OCI-LY7 (cell line): Measurements from ENCODE around the gene INF2. TPM values are rescaled to one million over a fixed set of nuclear protein-coding genes. Genes with fewer than 3 reads are reported as not detected.

Experiments
- BruUV-seq: library from RNA; stranded (reverse); fragments of 400-500 nt; replicated peaks from 2 replicates; lab custom pipeline; 2021; lab: Mats Ljungman, UMichigan
- CTCF ChIA-PET: fragments of 300-600 bp; sonication (Branson Sonifier 250); formaldehyde crosslinking; loops from one replicate; lab custom pipeline; 2022; ENCODE audit warnings: antibody characterized with exemption; ENCODE audit not compliant: unreplicated experiment; lab: Charles Lee
- POLR2A ChIA-PET: fragments of 300-600 bp; sonication (Branson Sonifier 250); formaldehyde crosslinking; loops from one replicate; lab custom pipeline; 2022; ENCODE audit warnings: antibody characterized with exemption; lab: Charles Lee
- DNase-seq: peaks from one replicate; pipeline ENCODE4 v3.0.0-alpha.2; 2015; ENCODE audit warnings: low spot score
- H2AFZ ChIP-seq: fragments of 200-600 bp; sonication (generic), shearing (Covaris generic); 2 replicates; pipeline ENCODE4 v1.6.1; 2014; ENCODE audit warnings: mild to moderate bottlenecking, antibody characterized with exemption, low read length, moderate library complexity
- H3K27ac ChIP-seq: fragments of 200-600 bp; sonication (generic); 2 replicates; pipeline ENCODE4 v1.5.1; 2014; ENCODE audit warnings: mixed run types, low read depth, mild to moderate bottlenecking, moderate library complexity, low read length, inconsistent platforms; ENCODE audit not compliant: poor library complexity, severe bottlenecking
- H3K36me3 ChIP-seq: fragments of 200-600 bp; sonication (generic); 2 replicates; pipeline ENCODE4 v1.6.1; 2014; ENCODE audit warnings: mild to moderate bottlenecking, antibody characterized with exemption, low read length, moderate library complexity, mixed read lengths; ENCODE audit not compliant: insufficient read depth
- H3K4me1 ChIP-seq: fragments of 200-600 bp; sonication (generic); 2 replicates; pipeline ENCODE4 v1.5.1; 2014; ENCODE audit warnings: mild to moderate bottlenecking, low read length; ENCODE audit not compliant: insufficient read depth, poor library complexity, severe bottlenecking
- H3K4me2 ChIP-seq: fragments of 200-600 bp; sonication (generic); 2 replicates; pipeline ENCODE4 v1.6.1; 2014; ENCODE audit warnings: mild to moderate bottlenecking, low read length
- H3K4me3 ChIP-seq: fragments of 200-600 bp; sonication (generic); 2 replicates; pipeline ENCODE4 v1.5.1; 2014; ENCODE audit warnings: mild to moderate bottlenecking, low read depth, low read length; ENCODE audit not compliant: poor library complexity, severe bottlenecking
- H3K79me2 ChIP-seq: fragments of 200-600 bp; sonication (generic); 2 replicates; pipeline ENCODE4 v1.6.1; 2016; ENCODE audit warnings: low read depth, mild to moderate bottlenecking, low read length, moderate library complexity, mixed read lengths; ENCODE audit not compliant: insufficient read depth
- H3K9me2 ChIP-seq: fragments of 200-600 bp; sonication (generic); 2 replicates; pipeline ENCODE4 v1.6.1; 2016; ENCODE audit warnings: mild to moderate bottlenecking, low read length, mixed read lengths; ENCODE audit not compliant: insufficient read depth
- H3K9me3 ChIP-seq: fragments of 200-600 bp; sonication (generic); 2 replicates; pipeline ENCODE4 v1.6.1; 2014; ENCODE audit warnings: mild to moderate bottlenecking, mixed run types, low read length, mixed read lengths
- H4K20me1 ChIP-seq: fragments of 200-600 bp; sonication (generic); 2 replicates; pipeline ENCODE4 v1.6.1; 2014; ENCODE audit warnings: mild to moderate bottlenecking, antibody characterized with exemption, low read length, moderate library complexity, mixed read lengths; ENCODE audit not compliant: insufficient read depth
- EZH2phosphoT487 ChIP-seq: fragments of 200-600 bp; sonication (generic); IDR thresholded peaks from 2 replicates; pipeline ENCODE4 v1.6.1; 2018; ENCODE audit warnings: low read depth, borderline replicate concordance, mild to moderate bottlenecking, mixed run types, antibody characterized with exemption, low read length, moderate library complexity, mixed read lengths
- intact Hi-C: fragments of 100-400 bp; cut with micrococcal nuclease; formaldehyde crosslinking; loops from one replicate; pipeline ENCODE4 v1.10.0; 2022; ENCODE audit not compliant: unreplicated experiment
- total RNA-seq, 2 experiments: library from RNA; depleted of rRNA in 1 of 2; stranded (reverse); fragments of >200 nt in 1 of 2; shearing (Covaris generic) in 1 of 2; gene quantifications; 2 replicates each; pipeline ENCODE4 v1.2.3, GENCODE V29; 2014 to 2022
- TF ChIP-seq, protein P1 (sequence below): fragments of 200-600 bp; sonication (generic); conservative IDR thresholded peaks from 2 replicates; pipeline ENCODE4 v1.5.1; 2014; ENCODE audit warnings: mild to moderate bottlenecking, antibody characterized with exemption, low read length, moderate library complexity, mixed read lengths

The INF2 gene
- total RNA-seq, 2 experiments from 2014 or later: 39.4 to 51.6 TPM

DNA sequence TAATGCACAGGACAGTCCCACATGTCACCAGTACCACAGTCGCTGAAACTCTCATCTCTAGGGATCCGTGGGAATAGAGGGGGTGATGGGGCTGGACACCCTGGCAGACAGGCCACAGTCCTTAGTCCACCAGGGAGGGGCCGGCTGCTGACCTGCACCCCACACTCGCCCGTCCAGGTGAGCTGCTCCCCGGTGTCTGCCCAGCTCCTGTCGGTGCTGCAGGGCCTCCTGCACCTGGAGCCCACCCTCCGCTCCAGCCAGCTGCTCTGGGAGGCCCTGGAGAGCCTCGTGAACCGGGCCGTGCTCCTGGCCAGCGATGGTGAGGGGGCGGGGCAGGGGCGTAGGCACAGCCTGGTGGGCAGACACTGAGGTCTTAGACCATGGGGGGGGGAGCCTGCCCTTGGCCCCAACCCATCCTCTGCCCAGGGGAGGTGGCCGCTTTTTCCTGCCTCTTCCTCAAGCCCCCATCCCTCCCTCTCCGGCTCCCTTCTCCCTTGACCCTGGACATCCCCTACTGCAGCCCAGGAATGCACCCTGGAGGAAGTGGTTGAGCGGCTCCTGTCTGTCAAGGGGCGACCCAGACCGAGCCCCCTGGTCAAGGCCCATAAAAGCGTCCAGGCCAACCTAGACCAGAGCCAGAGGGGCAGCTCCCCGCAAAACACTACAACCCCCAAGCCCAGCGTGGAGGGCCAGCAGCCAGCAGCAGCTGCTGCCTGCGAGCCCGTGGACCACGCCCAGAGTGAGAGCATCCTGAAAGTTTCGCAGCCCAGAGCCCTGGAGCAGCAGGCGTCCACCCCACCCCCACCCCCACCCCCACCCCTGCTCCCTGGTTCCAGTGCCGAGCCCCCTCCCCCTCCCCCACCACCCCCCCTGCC, 17.6 kb downstream of the INF2 start:
- no peaks in the 10 kb centered on the region for H4K20me1 ChIP-seq
- CTCF ChIA-PET: no interaction called here
- no peaks in the 10 kb centered on the region for H3K4me1 ChIP-seq
- intact Hi-C loops: no loop called here
- H3K27ac ChIP-seq: no peak overlapping the region
- POLR2A ChIA-PET: no interaction called here
- no peak overlapping the region for H2AFZ ChIP-seq
- no TSS peak for BruUV-seq
- H3K9me2 ChIP-seq: no peaks in the 10 kb centered on the region
- TF ChIP-seq, protein P1, sequence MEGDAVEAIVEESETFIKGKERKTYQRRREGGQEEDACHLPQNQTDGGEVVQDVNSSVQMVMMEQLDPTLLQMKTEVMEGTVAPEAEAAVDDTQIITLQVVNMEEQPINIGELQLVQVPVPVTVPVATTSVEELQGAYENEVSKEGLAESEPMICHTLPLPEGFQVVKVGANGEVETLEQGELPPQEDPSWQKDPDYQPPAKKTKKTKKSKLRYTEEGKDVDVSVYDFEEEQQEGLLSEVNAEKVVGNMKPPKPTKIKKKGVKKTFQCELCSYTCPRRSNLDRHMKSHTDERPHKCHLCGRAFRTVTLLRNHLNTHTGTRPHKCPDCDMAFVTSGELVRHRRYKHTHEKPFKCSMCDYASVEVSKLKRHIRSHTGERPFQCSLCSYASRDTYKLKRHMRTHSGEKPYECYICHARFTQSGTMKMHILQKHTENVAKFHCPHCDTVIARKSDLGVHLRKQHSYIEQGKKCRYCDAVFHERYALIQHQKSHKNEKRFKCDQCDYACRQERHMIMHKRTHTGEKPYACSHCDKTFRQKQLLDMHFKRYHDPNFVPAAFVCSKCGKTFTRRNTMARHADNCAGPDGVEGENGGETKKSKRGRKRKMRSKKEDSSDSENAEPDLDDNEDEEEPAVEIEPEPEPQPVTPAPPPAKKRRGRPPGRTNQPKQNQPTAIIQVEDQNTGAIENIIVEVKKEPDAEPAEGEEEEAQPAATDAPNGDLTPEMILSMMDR: no peak
- TF ChIP-seq EZH2phosphoT487: no peak
- no peaks in the 10 kb centered on the region for H3K79me2 ChIP-seq
- DNase-seq: no peak
- H3K9me3 ChIP-seq: no peaks in the 10 kb centered on the region
- no peak overlapping the region for H3K4me3 ChIP-seq
- H3K4me2 ChIP-seq: no peak overlapping the region
- H3K36me3 ChIP-seq: peaks cover 34% of the 10 kb centered on the region

DNA sequence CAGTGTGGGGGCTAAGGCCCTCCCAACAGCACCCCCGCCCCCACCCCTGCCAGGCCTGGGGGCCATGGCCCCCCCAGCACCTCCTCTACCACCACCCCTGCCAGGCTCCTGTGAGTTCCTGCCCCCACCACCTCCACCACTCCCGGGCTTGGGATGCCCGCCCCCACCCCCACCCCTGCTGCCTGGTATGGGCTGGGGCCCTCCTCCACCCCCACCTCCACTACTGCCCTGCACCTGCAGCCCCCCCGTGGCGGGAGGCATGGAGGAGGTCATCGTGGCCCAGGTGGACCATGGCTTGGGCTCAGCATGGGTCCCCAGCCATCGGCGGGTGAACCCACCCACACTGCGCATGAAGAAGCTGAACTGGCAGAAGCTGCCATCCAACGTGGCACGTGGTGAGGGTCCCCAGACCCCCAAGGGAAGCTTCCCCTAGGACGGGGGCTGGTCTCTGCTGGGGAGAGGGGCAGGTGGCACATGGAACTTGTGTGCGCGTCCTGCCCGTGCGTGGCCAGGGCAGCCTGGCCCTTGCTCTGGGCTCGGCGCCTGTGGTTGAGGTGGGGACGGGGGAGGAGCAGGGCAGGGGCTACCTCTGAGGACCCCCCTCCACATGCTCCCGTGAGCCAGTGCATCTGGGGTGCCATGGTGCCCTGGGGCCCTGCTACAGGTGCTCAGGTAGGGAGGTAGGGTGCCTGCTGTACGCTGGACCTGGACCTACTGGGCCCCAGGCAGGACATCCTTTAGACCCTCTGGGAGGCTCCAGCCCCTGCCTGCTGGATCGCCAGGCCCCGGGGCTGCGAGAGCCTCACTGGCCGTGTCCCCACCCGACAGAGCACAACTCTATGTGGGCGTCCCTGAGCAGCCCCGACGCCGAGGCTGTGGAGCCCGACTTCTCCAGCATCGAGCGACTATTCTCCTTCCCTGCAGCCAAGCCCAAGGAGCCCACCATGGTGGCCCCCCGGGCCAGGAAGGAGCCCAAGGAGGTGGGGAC, 18.5 kb downstream of the INF2 start:
- Histone ChIP-seq H2AFZ (no peak overlapping the region), H3K9me3 (no peaks in the 10 kb centered on the region), H3K9me2 (no peaks in the 10 kb centered on the region), H3K27ac (no peak overlapping the region), H3K4me1 (no peaks in the 10 kb centered on the region), H3K4me3 (no peak overlapping the region), H3K36me3 (peaks cover 30% of the 10 kb centered on the region), H3K79me2 (no peaks in the 10 kb centered on the region), H4K20me1 (no peaks in the 10 kb centered on the region), H3K4me2 (no peak overlapping the region)
- intact Hi-C loops: loop anchor here (1.0 kb wide), 1 partner anchor 58 kb away; no protein-coding TSS in a partner anchor
- TF ChIP-seq EZH2phosphoT487: no peak
- TF ChIP-seq, protein P1: no peak
- no peak for DNase-seq
- ChIA-PET POLR2A (no interaction called here), CTCF (no interaction called here)
- BruUV-seq: no TSS peak
